ENCODE data around the gene NPIPA1. TPM values are rescaled to one million over a fixed set of nuclear protein-coding genes. Genes with fewer than 3 reads are reported as not detected.

Gene NPIPA1
- total and polyA plus RNA-seq, 2 of the 13 experiments (the other 11 are each of a cell fraction or from before 2014, with no cell fraction given), result 75.9 to 183 TPM

DNA sequence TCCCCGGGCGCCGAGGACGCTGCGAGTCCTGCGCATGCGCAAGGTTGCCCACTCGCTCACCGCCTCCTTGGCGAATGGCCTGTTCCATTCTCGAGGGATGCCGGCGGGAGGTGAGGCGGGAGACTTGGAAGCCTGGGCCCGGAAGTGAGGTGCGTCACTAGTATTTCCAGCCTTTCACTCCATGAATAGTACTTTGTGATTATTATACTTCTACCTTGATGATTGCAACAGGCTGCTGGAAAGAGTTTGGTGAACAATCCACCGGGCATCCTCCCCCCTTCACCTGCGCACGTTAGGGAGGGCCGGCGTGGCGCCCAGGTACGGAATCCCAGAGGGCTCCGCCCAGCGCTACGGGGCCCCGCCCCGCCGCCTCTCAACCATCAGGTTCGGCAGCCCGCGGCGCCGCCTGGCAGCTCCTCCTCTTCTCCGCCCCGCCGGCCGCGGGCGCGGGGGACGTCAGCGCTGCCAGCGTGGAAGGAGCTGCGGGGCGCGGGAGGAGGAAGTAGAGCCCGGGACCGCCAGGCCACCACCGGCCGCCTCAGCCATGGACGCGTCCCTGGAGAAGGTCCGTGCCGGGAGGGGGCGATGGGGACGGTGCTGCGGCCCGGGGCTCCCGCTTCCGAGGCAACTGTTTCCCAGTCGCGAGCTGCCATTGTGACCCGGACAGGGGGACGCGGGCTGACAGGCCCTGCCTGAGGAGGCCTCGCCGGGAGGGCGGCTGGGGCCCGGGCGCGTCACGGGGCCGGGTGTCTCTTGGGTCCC, 37.6 kb downstream of the NPIPA1 start, which contains the start of gene PDXDC1 (continued):
- TF ChIP-seq, protein P1, sequence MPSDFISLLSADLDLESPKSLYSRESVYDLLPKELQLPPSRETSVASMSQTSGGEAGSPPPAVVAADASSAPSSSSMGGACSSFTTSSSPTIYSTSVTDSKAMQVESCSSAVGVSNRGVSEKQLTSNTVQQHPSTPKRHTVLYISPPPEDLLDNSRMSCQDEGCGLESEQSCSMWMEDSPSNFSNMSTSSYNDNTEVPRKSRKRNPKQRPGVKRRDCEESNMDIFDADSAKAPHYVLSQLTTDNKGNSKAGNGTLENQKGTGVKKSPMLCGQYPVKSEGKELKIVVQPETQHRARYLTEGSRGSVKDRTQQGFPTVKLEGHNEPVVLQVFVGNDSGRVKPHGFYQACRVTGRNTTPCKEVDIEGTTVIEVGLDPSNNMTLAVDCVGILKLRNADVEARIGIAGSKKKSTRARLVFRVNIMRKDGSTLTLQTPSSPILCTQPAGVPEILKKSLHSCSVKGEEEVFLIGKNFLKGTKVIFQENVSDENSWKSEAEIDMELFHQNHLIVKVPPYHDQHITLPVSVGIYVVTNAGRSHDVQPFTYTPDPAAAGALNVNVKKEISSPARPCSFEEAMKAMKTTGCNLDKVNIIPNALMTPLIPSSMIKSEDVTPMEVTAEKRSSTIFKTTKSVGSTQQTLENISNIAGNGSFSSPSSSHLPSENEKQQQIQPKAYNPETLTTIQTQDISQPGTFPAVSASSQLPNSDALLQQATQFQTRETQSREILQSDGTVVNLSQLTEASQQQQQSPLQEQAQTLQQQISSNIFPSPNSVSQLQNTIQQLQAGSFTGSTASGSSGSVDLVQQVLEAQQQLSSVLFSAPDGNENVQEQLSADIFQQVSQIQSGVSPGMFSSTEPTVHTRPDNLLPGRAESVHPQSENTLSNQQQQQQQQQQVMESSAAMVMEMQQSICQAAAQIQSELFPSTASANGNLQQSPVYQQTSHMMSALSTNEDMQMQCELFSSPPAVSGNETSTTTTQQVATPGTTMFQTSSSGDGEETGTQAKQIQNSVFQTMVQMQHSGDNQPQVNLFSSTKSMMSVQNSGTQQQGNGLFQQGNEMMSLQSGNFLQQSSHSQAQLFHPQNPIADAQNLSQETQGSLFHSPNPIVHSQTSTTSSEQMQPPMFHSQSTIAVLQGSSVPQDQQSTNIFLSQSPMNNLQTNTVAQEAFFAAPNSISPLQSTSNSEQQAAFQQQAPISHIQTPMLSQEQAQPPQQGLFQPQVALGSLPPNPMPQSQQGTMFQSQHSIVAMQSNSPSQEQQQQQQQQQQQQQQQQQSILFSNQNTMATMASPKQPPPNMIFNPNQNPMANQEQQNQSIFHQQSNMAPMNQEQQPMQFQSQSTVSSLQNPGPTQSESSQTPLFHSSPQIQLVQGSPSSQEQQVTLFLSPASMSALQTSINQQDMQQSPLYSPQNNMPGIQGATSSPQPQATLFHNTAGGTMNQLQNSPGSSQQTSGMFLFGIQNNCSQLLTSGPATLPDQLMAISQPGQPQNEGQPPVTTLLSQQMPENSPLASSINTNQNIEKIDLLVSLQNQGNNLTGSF (CRISPR knock-in tag; IDR thresholded peaks at IDR 0.05), result 0 out of 2 replicates have a peak, but pooled peaks have one; percentile 49
- TF ChIP-seq ZNF788 (CRISPR knock-in tag; IDR thresholded peaks at IDR 0.05; ENCODE audit: borderline replicate concordance), result peak; percentile 81
- peak; percentile 87; the same call in 1 of the 2 replicates for TF ChIP-seq EEA1 (CRISPR knock-in tag; IDR thresholded peaks at IDR 0.05; ENCODE audit: borderline replicate concordance)
- peak; percentile 94; the same call in 1 of the 2 replicates for TF ChIP-seq YEATS4 (CRISPR knock-in tag; IDR thresholded peaks at IDR 0.05; ENCODE audit: borderline replicate concordance)
- TF ChIP-seq, protein P2, sequence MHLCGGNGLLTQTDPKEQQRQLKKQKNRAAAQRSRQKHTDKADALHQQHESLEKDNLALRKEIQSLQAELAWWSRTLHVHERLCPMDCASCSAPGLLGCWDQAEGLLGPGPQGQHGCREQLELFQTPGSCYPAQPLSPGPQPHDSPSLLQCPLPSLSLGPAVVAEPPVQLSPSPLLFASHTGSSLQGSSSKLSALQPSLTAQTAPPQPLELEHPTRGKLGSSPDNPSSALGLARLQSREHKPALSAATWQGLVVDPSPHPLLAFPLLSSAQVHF (CRISPR knock-in tag; IDR thresholded peaks at IDR 0.05), result peak; percentile 55
- peak; percentile 67; the same call in 1 of the 2 replicates for TF ChIP-seq ZNF768 (CRISPR knock-in tag; IDR thresholded peaks at IDR 0.05)
- TF ChIP-seq ZNF30 (CRISPR knock-in tag; IDR thresholded peaks at IDR 0.05), result peak; percentile 39; the same call in 1 of the 2 replicates
- TF ChIP-seq ZNF674 (CRISPR knock-in tag; IDR thresholded peaks at IDR 0.05; ENCODE audit: low read depth), result peak; percentile 30; the same call in 1 of the 2 replicates
- TF ChIP-seq RFXAP (CRISPR knock-in tag; IDR thresholded peaks at IDR 0.05; ENCODE audit: borderline replicate concordance), result peak; percentile 27; the same call in 1 of the 2 replicates
- TF ChIP-seq ZNF749 (CRISPR knock-in tag; IDR thresholded peaks at IDR 0.05; ENCODE audit: borderline replicate concordance), result peak; percentile 55; the same call in 1 of the 2 replicates
- TF ChIP-seq KDM3A (CRISPR knock-in tag; IDR thresholded peaks at IDR 0.05; ENCODE audit: low read depth), result peak; percentile 94
- TF ChIP-seq CAMTA2 (CRISPR knock-in tag; IDR thresholded peaks at IDR 0.05; ENCODE audit: borderline replicate concordance), result peak; percentile 88; the same call in 1 of the 2 replicates
- TF ChIP-seq, protein P3, sequence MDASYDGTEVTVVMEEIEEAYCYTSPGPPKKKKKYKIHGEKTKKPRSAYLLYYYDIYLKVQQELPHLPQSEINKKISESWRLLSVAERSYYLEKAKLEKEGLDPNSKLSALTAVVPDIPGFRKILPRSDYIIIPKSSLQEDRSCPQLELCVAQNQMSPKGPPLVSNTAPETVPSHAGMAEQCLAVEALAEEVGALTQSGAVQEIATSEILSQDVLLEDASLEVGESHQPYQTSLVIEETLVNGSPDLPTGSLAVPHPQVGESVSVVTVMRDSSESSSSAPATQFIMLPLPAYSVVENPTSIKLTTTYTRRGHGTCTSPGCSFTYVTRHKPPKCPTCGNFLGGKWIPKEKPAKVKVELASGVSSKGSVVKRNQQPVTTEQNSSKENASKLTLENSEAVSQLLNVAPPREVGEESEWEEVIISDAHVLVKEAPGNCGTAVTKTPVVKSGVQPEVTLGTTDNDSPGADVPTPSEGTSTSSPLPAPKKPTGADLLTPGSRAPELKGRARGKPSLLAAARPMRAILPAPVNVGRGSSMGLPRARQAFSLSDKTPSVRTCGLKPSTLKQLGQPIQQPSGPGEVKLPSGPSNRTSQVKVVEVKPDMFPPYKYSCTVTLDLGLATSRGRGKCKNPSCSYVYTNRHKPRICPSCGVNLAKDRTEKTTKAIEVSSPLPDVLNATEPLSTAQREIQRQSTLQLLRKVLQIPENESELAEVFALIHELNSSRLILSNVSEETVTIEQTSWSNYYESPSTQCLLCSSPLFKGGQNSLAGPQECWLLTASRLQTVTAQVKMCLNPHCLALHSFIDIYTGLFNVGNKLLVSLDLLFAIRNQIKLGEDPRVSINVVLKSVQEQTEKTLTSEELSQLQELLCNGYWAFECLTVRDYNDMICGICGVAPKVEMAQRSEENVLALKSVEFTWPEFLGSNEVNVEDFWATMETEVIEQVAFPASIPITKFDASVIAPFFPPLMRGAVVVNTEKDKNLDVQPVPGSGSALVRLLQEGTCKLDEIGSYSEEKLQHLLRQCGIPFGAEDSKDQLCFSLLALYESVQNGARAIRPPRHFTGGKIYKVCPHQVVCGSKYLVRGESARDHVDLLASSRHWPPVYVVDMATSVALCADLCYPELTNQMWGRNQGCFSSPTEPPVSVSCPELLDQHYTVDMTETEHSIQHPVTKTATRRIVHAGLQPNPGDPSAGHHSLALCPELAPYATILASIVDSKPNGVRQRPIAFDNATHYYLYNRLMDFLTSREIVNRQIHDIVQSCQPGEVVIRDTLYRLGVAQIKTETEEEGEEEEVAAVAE (CRISPR knock-in tag; IDR thresholded peaks at IDR 0.05; ENCODE audit: borderline replicate concordance), result peak; percentile 82
- peak; percentile 24; the same call in 1 of the 2 replicates for TF ChIP-seq ZNF644 (CRISPR knock-in tag; IDR thresholded peaks at IDR 0.05; ENCODE audit: low read depth)
- 0 out of 2 replicates have a peak, but pooled peaks have one; percentile 26 for TF ChIP-seq RFXANK (CRISPR knock-in tag; IDR thresholded peaks at IDR 0.05)
- peak; percentile 76 for TF ChIP-seq KMT2A (CRISPR knock-in tag; IDR thresholded peaks at IDR 0.05)
- TF ChIP-seq KLF6 (CRISPR knock-in tag; IDR thresholded peaks at IDR 0.05), result peak; percentile 96
- peak; percentile 82; the same call in 1 of the 2 replicates for TF ChIP-seq KLF9 (CRISPR knock-in tag; IDR thresholded peaks at IDR 0.05; ENCODE audit: low read depth)
- TF ChIP-seq ESRRA (CRISPR knock-in tag; IDR thresholded peaks at IDR 0.05; ENCODE audit: low read depth), result peak; percentile 70; the same call in 1 of the 2 replicates
